Activated naive CD4-positive, alpha-beta T cell treated with anti-CD3 and anti-CD28 coated beads, Interleukin-2, amount 10 ng/mL, durations not matched to agents 7 days and 5 days (primary cell): Measurements from ENCODE around the gene IKBKE.

ENCODE experiments used
- CTCF ChIA-PET: fragments of 350-600 bp; sonication (Branson Sonifier 250); formaldehyde crosslinking; loops from one replicate; lab custom pipeline; 2021; ENCODE audit warnings: antibody characterized with exemption; lab: Charles Lee
- DNase-seq: peaks from one replicate; pipeline ENCODE4 v3.0.0-alpha.2; 2020
- H3K27ac Mint-ChIP-seq: one replicate; pipeline ENCODE4 v1.8.0; 2021; ENCODE audit warnings: mild to moderate bottlenecking, moderate library complexity, mixed read lengths
- H3K27me3 Mint-ChIP-seq: one replicate; pipeline ENCODE4 v1.8.0; 2021; ENCODE audit warnings: mild to moderate bottlenecking, mixed read lengths
- H3K36me3 Mint-ChIP-seq: one replicate; pipeline ENCODE4 v1.8.0; 2021; ENCODE audit warnings: mixed read lengths
- H3K4me1 Mint-ChIP-seq: one replicate; pipeline ENCODE4 v1.8.0; 2021; ENCODE audit warnings: mixed read lengths
- H3K4me3 Mint-ChIP-seq: one replicate; pipeline ENCODE4 v1.8.0; 2021; ENCODE audit warnings: mild to moderate bottlenecking, moderate library complexity, mixed read lengths
- H3K9me3 Mint-ChIP-seq: one replicate; pipeline ENCODE4 v1.8.0; 2021; ENCODE audit warnings: mixed read lengths

The IKBKE gene

DNA sequence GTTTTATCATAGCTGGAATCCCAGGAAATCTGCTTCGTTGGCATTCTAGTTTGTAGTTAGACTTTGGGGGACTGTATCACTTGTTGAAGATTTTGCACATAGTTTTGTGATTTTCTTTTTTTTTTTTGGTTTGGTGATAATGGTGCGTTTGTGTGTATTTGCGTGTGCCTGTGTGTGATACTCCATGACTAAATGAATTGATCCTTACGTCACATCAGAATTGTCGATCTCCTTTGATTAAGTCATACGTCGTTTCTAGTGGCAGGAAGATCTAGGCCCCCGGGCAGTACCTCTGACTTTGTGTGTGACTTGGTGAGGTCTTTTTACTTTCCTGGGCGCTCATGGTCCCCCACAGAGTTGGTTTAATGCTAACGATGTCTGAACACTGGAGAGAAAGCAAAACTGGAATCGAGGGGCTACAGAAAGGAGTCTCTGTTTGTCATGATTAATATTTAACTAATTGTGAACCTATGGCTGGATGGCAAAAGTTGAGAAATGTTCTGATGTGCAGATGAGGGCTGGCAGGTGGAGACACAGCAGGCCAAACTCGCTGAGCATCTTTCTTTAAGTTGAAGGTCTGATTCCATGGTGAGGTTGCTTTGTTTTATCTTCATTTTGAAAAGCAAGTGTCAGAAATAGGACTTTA is 39.5 kb downstream of the IKBKE start:
- CTCF ChIA-PET: no interaction called here
- Mint-ChIP-seq H3K27ac (no peak overlapping the region), H3K4me3 (no peak overlapping the region), H3K4me1 (peaks cover 23% of the 10 kb centered on the region), H3K27me3 (peaks cover 93% of the 10 kb centered on the region), H3K9me3 (no peaks in the 10 kb centered on the region), H3K36me3 (no peaks in the 10 kb centered on the region)
- DNase-seq: no peak

- no peak for DNase-seq
- Mint-ChIP-seq H3K36me3 (no peaks in the 10 kb centered on the region), H3K27ac (no peak overlapping the region), H3K4me1 (peaks cover 18% of the 10 kb centered on the region), H3K9me3 (no peaks in the 10 kb centered on the region), H3K27me3 (peaks cover 92% of the 10 kb centered on the region), H3K4me3 (no peak overlapping the region)
- CTCF ChIA-PET: no interaction called here
Observed at GRCh38 chr1:206510371-206510770, 40.1 kb downstream of the IKBKE start.

GRCh38 chr1:206511362-206512057 is 41.2 kb downstream of the IKBKE start:
- CTCF ChIA-PET: no interaction called here
- H3K27ac Mint-ChIP-seq: no peak overlapping the region
- H3K4me1 Mint-ChIP-seq: peaks cover 10% of the 10 kb centered on the region

GRCh38 chr1:206512058-206512850 is 42.0 kb downstream of the IKBKE start:
- DNase-seq: no peak
- no peak overlapping the region for H3K27ac Mint-ChIP-seq

More at GRCh38 chr1:206511362-206512057, 41.2 kb downstream of the IKBKE start:
- no peaks in the 10 kb centered on the region for H3K36me3 Mint-ChIP-seq
- H3K9me3 Mint-ChIP-seq: no peaks in the 10 kb centered on the region
- DNase-seq: no peak
- H3K4me3 Mint-ChIP-seq: no peak overlapping the region
- peaks cover 89% of the 10 kb centered on the region for H3K27me3 Mint-ChIP-seq

DNA sequence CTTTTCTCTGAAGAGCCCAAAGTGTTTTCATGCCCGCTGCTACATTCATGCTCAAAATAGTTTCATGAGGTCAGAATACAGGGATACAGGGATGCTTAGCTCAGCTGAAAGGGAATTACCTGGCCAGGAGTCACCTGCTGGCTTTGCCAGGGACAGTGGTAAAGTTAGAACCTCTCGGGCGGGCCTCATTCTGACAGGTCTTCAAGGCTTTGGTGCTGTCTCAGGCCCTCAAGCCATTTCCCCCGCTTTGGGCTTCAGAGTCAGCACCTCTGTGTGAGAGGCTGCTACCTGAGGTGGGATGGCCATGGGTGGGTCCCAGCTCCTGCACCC is 42.5 kb downstream of the IKBKE start:
- DNase-seq: no peak
- Mint-ChIP-seq H3K9me3 (no peaks in the 10 kb centered on the region), H3K4me1 (peaks cover 6% of the 10 kb centered on the region), H3K27me3 (peaks cover 89% of the 10 kb centered on the region), H3K4me3 (no peak overlapping the region), H3K27ac (no peak overlapping the region), H3K36me3 (no peaks in the 10 kb centered on the region)
- CTCF ChIA-PET: interaction anchor here (1.5 kb wide), 1 partner anchor 151 kb away, joined by 4 read pairs; no protein-coding TSS in a partner anchor

More at GRCh38 chr1:206512058-206512850, 42.0 kb downstream of the IKBKE start:
- Mint-ChIP-seq H3K9me3 (no peaks in the 10 kb centered on the region), H3K4me1 (peaks cover 7% of the 10 kb centered on the region), H3K27me3 (peaks cover 89% of the 10 kb centered on the region), H3K4me3 (no peak overlapping the region), H3K36me3 (no peaks in the 10 kb centered on the region)
- CTCF ChIA-PET: interaction anchor here (1.5 kb wide), 1 partner anchor 152 kb away, joined by 4 read pairs; no protein-coding TSS in a partner anchor

- Mint-ChIP-seq H3K27ac (no peak overlapping the region), H3K4me1 (no peaks in the 10 kb centered on the region), H3K4me3 (no peak overlapping the region), H3K36me3 (no peaks in the 10 kb centered on the region), H3K9me3 (no peaks in the 10 kb centered on the region), H3K27me3 (peaks cover 89% of the 10 kb centered on the region)
- no peak for DNase-seq
- CTCF ChIA-PET: interaction anchor here (1.5 kb wide), 1 partner anchor 151 kb away, joined by 4 read pairs; no protein-coding TSS in a partner anchor
Observed at GRCh38 chr1:206513312-206514111, 43.2 kb downstream of the IKBKE start.

GRCh38 chr1:206514813-206515387 is 44.6 kb downstream of the IKBKE start:
- Mint-ChIP-seq H3K4me3 (no peak overlapping the region), H3K4me1 (no peaks in the 10 kb centered on the region), H3K27ac (no peak overlapping the region), H3K27me3 (peaks cover 81% of the 10 kb centered on the region), H3K36me3 (no peaks in the 10 kb centered on the region), H3K9me3 (no peaks in the 10 kb centered on the region)
- DNase-seq: no peak
- CTCF ChIA-PET: interaction anchor here (1.7 kb wide), 1 partner anchor 31 kb away, joined by 3 read pairs; no protein-coding TSS in a partner anchor

- Mint-ChIP-seq H3K4me1 (no peaks in the 10 kb centered on the region), H3K27me3 (peaks cover 69% of the 10 kb centered on the region), H3K36me3 (no peaks in the 10 kb centered on the region), H3K4me3 (no peak overlapping the region), H3K27ac (no peak overlapping the region), H3K9me3 (no peaks in the 10 kb centered on the region)
- CTCF ChIA-PET: no interaction called here
- no peak for DNase-seq
Observed at GRCh38 chr1:206516728-206516990, 46.4 kb downstream of the IKBKE start.

- peaks cover 64% of the 10 kb centered on the region for H3K27me3 Mint-ChIP-seq
- CTCF ChIA-PET: interaction anchor here (0.7 to 1.1 kb wide), 2 partner anchors 28 to 66 kb away, joined by 3 read pairs; no protein-coding TSS in a partner anchor
- no peaks in the 10 kb centered on the region for H3K9me3 Mint-ChIP-seq
- no peak overlapping the region for H3K4me3 Mint-ChIP-seq
- no peaks in the 10 kb centered on the region for H3K4me1 Mint-ChIP-seq
- H3K36me3 Mint-ChIP-seq: no peaks in the 10 kb centered on the region
- no peak overlapping the region for H3K27ac Mint-ChIP-seq
- no peak for DNase-seq
Observed at GRCh38 chr1:206517784-206518183, 47.5 kb downstream of the IKBKE start.

DNA sequence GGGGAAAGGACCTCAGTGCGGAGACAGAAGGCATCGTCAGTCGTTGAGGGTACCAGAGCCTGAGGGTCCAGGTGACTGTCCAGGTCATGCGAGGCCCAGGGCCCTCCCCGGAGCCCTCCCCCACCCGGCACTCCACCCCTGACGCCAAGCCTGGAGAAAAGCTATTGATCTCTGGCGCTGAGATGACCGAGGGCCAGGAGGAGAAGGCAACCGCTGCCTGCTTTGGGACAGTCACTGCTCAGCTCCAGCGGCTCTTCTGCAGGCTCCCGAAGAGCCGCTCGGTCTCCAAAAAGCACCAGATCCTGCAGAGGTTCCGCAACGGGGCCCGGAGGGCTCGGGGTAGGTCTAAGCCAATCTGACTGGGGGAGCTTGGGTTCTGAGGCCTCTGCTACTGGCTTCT is 47.9 kb downstream of the IKBKE start:
- H3K27ac Mint-ChIP-seq: no peak overlapping the region
- H3K27me3 Mint-ChIP-seq: peaks cover 61% of the 10 kb centered on the region

GRCh38 chr1:206518743-206519142 is 48.5 kb downstream of the IKBKE start:
- DNase-seq: no peak
- Mint-ChIP-seq H3K9me3 (no peaks in the 10 kb centered on the region), H3K36me3 (no peaks in the 10 kb centered on the region), H3K4me1 (no peaks in the 10 kb centered on the region), H3K4me3 (no peak overlapping the region), H3K27ac (no peak overlapping the region), H3K27me3 (peaks cover 55% of the 10 kb centered on the region)
- CTCF ChIA-PET: interaction anchor here (1.1 kb wide), 1 partner anchor 29 kb away, joined by 3 read pairs; no protein-coding TSS in a partner anchor

More for the DNA sequence above, 47.9 kb downstream of the IKBKE start:
- H3K36me3 Mint-ChIP-seq: no peaks in the 10 kb centered on the region
- no peaks in the 10 kb centered on the region for H3K9me3 Mint-ChIP-seq
- no peak for DNase-seq
- no peak overlapping the region for H3K4me3 Mint-ChIP-seq
- CTCF ChIA-PET: interaction anchor here (0.7 to 1.1 kb wide), 2 partner anchors 28 to 66 kb away, joined by 3 read pairs; no protein-coding TSS in a partner anchor
- H3K4me1 Mint-ChIP-seq: no peaks in the 10 kb centered on the region

- CTCF ChIA-PET: interaction anchor here (1.0 to 1.4 kb wide), 2 partner anchors 23 to 30 kb away, joined by 3 read pairs; no protein-coding TSS in a partner anchor
- peaks cover 39% of the 10 kb centered on the region for H3K27me3 Mint-ChIP-seq
- no peak overlapping the region for H3K4me3 Mint-ChIP-seq
- H3K9me3 Mint-ChIP-seq: no peaks in the 10 kb centered on the region
- H3K27ac Mint-ChIP-seq: no peak overlapping the region
- H3K4me1 Mint-ChIP-seq: peaks cover 4% of the 10 kb centered on the region
- DNase-seq: no peak
- H3K36me3 Mint-ChIP-seq: no peaks in the 10 kb centered on the region
Observed at GRCh38 chr1:206521127-206521526, 50.9 kb downstream of the IKBKE start.

DNA sequence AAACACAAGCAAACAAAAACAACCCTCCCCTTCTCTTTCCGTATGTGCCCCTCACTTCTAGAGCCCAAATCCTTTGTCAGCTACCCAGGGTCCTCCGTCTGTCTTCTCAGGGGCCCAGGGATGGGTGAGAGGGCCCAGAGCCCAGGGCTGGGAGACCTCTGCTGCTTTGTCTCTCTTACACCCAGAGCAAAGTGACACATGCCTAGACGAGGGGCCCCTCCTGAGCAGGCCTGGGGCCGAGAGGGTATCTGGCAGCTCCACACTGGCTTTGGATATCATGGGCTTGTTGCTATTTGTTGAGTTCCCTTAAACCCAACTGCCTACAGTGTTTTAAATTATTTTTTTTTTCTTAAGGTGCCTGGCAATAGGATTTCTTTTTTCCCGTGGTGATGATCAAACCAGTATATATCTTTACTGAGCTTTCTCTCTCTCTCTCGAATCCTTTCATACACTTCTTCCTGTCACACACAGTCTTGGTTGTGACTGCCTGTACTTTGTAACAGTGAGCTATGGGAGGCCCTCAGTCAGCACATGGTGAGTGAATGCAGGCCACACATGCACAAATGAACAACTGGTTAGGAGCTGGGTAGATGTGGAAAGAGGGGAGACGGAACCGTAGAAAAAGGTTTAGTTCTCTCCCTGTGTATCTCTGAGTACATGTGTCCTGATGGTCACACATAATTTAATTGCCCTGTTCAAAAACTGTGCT is 51.6 kb downstream of the IKBKE start:
- no peak for DNase-seq
- no peaks in the 10 kb centered on the region for H3K9me3 Mint-ChIP-seq
- peaks cover 4% of the 10 kb centered on the region for H3K4me1 Mint-ChIP-seq
- H3K27me3 Mint-ChIP-seq: peaks cover 32% of the 10 kb centered on the region
- H3K36me3 Mint-ChIP-seq: no peaks in the 10 kb centered on the region
- CTCF ChIA-PET: interaction anchor here (1.0 to 1.4 kb wide), 3 partner anchors 30 to 142 kb away, joined by 3 to 5 read pairs (median 4); no protein-coding TSS in a partner anchor
- no peak overlapping the region for H3K27ac Mint-ChIP-seq
- H3K4me3 Mint-ChIP-seq: no peak overlapping the region
